K562 (cell line): ENCODE measurements around the gene FYB1. TPM values are rescaled to one million over a fixed set of nuclear protein-coding genes. Genes with fewer than 3 reads are reported as not detected.
A peak's percentile ranks its signal among the peaks of the same experiment; 100 is the strongest.

Experiments used
- E2F3 ChIP-seq: fragments of 250-450 bp; sonication (Bioruptor Pico); IDR thresholded peaks from 2 replicates; pipeline ENCODE4 v1.4.0; 2020; ENCODE audit warnings: mild to moderate bottlenecking
- HINFP ChIP-seq: fragments of 450-650 bp; conservative IDR thresholded peaks from 2 replicates; pipeline ENCODE4 v1.6.1; 2016; ENCODE audit warnings: missing genetic modification characterization, low read depth, mild to moderate bottlenecking, control low read depth, missing compliant biosample characterization
- HMG20B ChIP-seq: fragments of 250-450 bp; sonication (Bioruptor Pico); IDR thresholded peaks from 2 replicates; pipeline ENCODE4 v1.5.0; 2021; ENCODE audit warnings: mild to moderate bottlenecking
- HNRNPK ChIP-seq: fragments of 200-400 bp; formaldehyde crosslinking; IDR thresholded peaks from one replicate; pipeline ENCODE4 v1.6.1; 2018; ENCODE audit warnings: mild to moderate bottlenecking, low read depth, low read length; ENCODE audit not compliant: poor library complexity, severe bottlenecking
- KLF13 ChIP-seq: fragments of 450-650 bp; IDR thresholded peaks from 2 replicates; pipeline ENCODE4 v1.6.1; 2016; ENCODE audit warnings: missing genetic modification characterization, low read depth, mild to moderate bottlenecking, missing compliant biosample characterization, moderate library complexity, borderline replicate concordance
- MAZ ChIP-seq, 2 experiments: fragments of 450-650 bp in 1 of 2; sonication (generic) in 1 of 2; formaldehyde crosslinking; IDR thresholded peaks in 1 of 2; conservative IDR thresholded peaks in 1 of 2; 2 replicates each; pipeline versions ENCODE4 v1.4.0 to v1.5.0; 2020; ENCODE audit warnings: mild to moderate bottlenecking in 1 of 2, missing genetic modification reagents in 1 of 2
- MYC ChIP-seq, 2 experiments: fragments of 250-450 bp in 1 of 2; sonication (Bioruptor Pico) in 1 of 2; IDR thresholded peaks; 2 replicates each; pipeline versions ENCODE4 v1.5.1 to v1.6.1; 2012 to 2021; ENCODE audit warnings: low read depth in 2 of 2, borderline replicate concordance in 1 of 2, improper control_type of control experiment in 1 of 2, low read length in 1 of 2, mild to moderate bottlenecking in 1 of 2, moderate library complexity in 1 of 2
- NR2F6 ChIP-seq: fragments of 450-650 bp; formaldehyde crosslinking; IDR thresholded peaks from 2 replicates; pipeline ENCODE4 v1.4.0; 2020; ENCODE audit warnings: mild to moderate bottlenecking
- RAD51 ChIP-seq: fragments of 450-650 bp; IDR thresholded peaks from 2 replicates; pipeline ENCODE4 v1.7.1; 2016; ENCODE audit warnings: low read depth, mild to moderate bottlenecking, borderline replicate concordance
- SIRT6 ChIP-seq: IDR thresholded peaks from one replicate; pipeline ENCODE4 v1.6.1; 2012; ENCODE audit warnings: low read depth, mild to moderate bottlenecking, control low read depth, inconsistent platforms, low read length, moderate library complexity
- SP1 ChIP-seq: sonication (generic); formaldehyde crosslinking; IDR thresholded peaks from 2 replicates; pipeline ENCODE4 v1.8.1; 2022; ENCODE audit warnings: mild to moderate bottlenecking, missing genetic modification reagents
- SRSF7 ChIP-seq: fragments of 200-400 bp; formaldehyde crosslinking; optimal IDR thresholded peaks from 2 replicates; pipeline ENCODE3; 2017; ENCODE audit warnings: mild to moderate bottlenecking, low read depth, low read length
- THAP12 ChIP-seq: fragments of 250-450 bp; sonication (Bioruptor Pico); IDR thresholded peaks from 2 replicates; pipeline ENCODE4 v1.9.0; 2021; ENCODE audit warnings: mild to moderate bottlenecking, inconsistent platforms
- UBTF ChIP-seq, 2 experiments: IDR thresholded peaks; 2 replicates each; pipeline ENCODE4 v1.6.1; 2012; ENCODE audit warnings: improper control_type of control experiment in 2 of 2, low read depth in 2 of 2, low read length in 2 of 2, borderline replicate concordance in 1 of 2
- ZBTB43 ChIP-seq: sonication (generic); formaldehyde crosslinking; IDR thresholded peaks from 2 replicates; pipeline ENCODE4 v1.8.0; 2023; ENCODE audit warnings: mild to moderate bottlenecking, missing genetic modification reagents
- ZNF146 ChIP-seq: IDR thresholded peaks from one replicate; pipeline ENCODE4 v1.6.1; 2018; ENCODE audit warnings: missing compliant biosample characterization; ENCODE audit not compliant: unreplicated experiment
- ZNF197 ChIP-seq: fragments of 200-800 bp; sonication (Bioruptor generic); IDR thresholded peaks from 2 replicates; pipeline ENCODE4 v1.6.1; 2016; ENCODE audit warnings: low read depth, missing genetic modification characterization, missing compliant biosample characterization
- ZNF347 ChIP-seq: fragments of 450-650 bp; formaldehyde crosslinking; IDR thresholded peaks from 2 replicates; pipeline ENCODE4 v1.4.0; 2020; ENCODE audit warnings: low read depth, mild to moderate bottlenecking, moderate library complexity
- ZSCAN29 ChIP-seq: fragments of 450-650 bp; IDR thresholded peaks from 2 replicates; pipeline ENCODE4 v1.6.1; 2017
- ZZZ3 ChIP-seq: fragments of 450-650 bp; IDR thresholded peaks from 2 replicates; pipeline ENCODE4 v1.6.1; 2016; ENCODE audit warnings: antibody characterized with exemption, mild to moderate bottlenecking, moderate library complexity
- polyA plus RNA-seq, 8 experiments: library from polyadenylated mRNA; depleted of rRNA in 4 of 8; stranded (reverse) in 5 of 8; unstranded in 3 of 8; fragments of >200 nt; fragmentation: Nextera tagmentation in 2 of 8; fragmentation: Illumina TruSeq in 1 of 8; extraction: Ambion mirVana in 2 of 8; extraction: Trizol in 1 of 8; gene quantifications; 2 replicates each; pipeline versions ENCODE4 v1.2.1 to v1.2.3, GENCODE V29; 2011 to 2014; ENCODE audit warnings: inconsistent platforms in 1 of 8, missing spikeins in 1 of 8
- total RNA-seq, 7 experiments: library from RNA; depleted of rRNA in 6 of 7; stranded (reverse); fragments of >200 nt in 6 of 7; fragmentation: Illumina TruSeq in 2 of 7; extraction: Trizol in 2 of 7; gene quantifications; 2 replicates each; pipeline versions ENCODE4 v1.2.1 to v1.2.3, GENCODE V29; 2011 to 2021; ENCODE audit warnings: low replicate concordance in 1 of 7

The FYB1 gene
- total and polyA plus RNA-seq, 9 of the 15 experiments (the other 6 are each of a cell fraction or from before 2014, with no cell fraction given): 4.7 to 31.5 (median 9.7) TPM

GRCh38 chr5:39149966-39150365 lies 69.4 kb downstream of the FYB1 start (continued):
- no peak for TF ChIP-seq UBTF (IDR thresholded peaks at IDR 0.05; ENCODE audit: borderline replicate concordance in 1 of 2, low read depth in 2 of 2, low read length in 2 of 2)
- no peak for TF ChIP-seq MYC (IDR thresholded peaks at IDR 0.05; ENCODE audit: low read depth, low read length)
- TF ChIP-seq MYC (CRISPR knock-in tag; IDR thresholded peaks at IDR 0.05; ENCODE audit: borderline replicate concordance, low read depth): peak; percentile 61; the same call in 1 of the 2 replicates
- TF ChIP-seq ZBTB43 (CRISPR knock-in tag): no peak
- TF ChIP-seq ZNF347: peak; percentile 74; the same call in 1 of the 2 replicates
- no peak for TF ChIP-seq SP1 (CRISPR knock-in tag)
- peak; percentile 84 for TF ChIP-seq HINFP (tag)
- 0 out of 4 replicates have a peak, but pooled peaks of 1 of the 2 experiments have one; percentile 23 for TF ChIP-seq MAZ (CRISPR knock-in tag; conservative IDR thresholded peaks at IDR 0.05 in 1 of 2, IDR thresholded peaks at IDR 0.05 in 1 of 2)
- no peak for TF ChIP-seq ZSCAN29
- no peak for TF ChIP-seq SRSF7
- no peak for TF ChIP-seq ZNF146 (CRISPR knock-in tag)
- no peak for TF ChIP-seq SIRT6
- TF ChIP-seq E2F3 (CRISPR knock-in tag): peak; percentile 59; the same call in 1 of the 2 replicates
- no peak; the same call in 1 of the 2 replicates for TF ChIP-seq KLF13
- no peak for TF ChIP-seq HNRNPK
- TF ChIP-seq ZNF197 (CRISPR knock-in tag): peak; percentile 54; the same call in 1 of the 2 replicates
- no peak for TF ChIP-seq RAD51
- TF ChIP-seq NR2F6 (CRISPR knock-in tag): no peak
- TF ChIP-seq HMG20B (CRISPR knock-in tag): 0 out of 2 replicates have a peak, but pooled peaks have one; percentile 63
- no peak for TF ChIP-seq THAP12 (CRISPR knock-in tag)
- TF ChIP-seq ZZZ3: no peak
